GM06990 (cell line): Measurements from ENCODE around the gene PPME1.
"Not testable (repeated sequence)": the region's sequence is repeated elsewhere in the genome, so short reads cannot be mapped to it uniquely, and the experiment has no call there.

Experiments
- DNase-seq: peaks from one replicate; pipeline ENCODE4 v3.0.0-alpha.2; 2011; ENCODE audit not compliant: insufficient read length; ENCODE audit errors: extremely low read depth
- H3K27me3 ChIP-seq: replicated peaks from 2 replicates; pipeline ENCODE4 v1.6.0; 2011; ENCODE audit warnings: low read length; ENCODE audit not compliant: control insufficient read depth, insufficient read depth
- H3K36me3 ChIP-seq: 2 replicates; pipeline ENCODE4 v1.5.1; 2011; ENCODE audit warnings: low read length; ENCODE audit not compliant: control insufficient read depth, insufficient read depth
- H3K4me3 ChIP-seq: replicated peaks from 2 replicates; pipeline ENCODE4 v1.5.1; 2011; ENCODE audit warnings: low read depth, mild to moderate bottlenecking, control low read depth, low read length
- TF ChIP-seq, protein P1 (sequence below): IDR thresholded peaks from 2 replicates; pipeline ENCODE4 v1.5.1; 2011; ENCODE audit warnings: low read length, control low read depth, mild to moderate bottlenecking, inconsistent platforms; ENCODE audit not compliant: insufficient read depth, poor library complexity, severe bottlenecking

PPME1 gene, protein sequence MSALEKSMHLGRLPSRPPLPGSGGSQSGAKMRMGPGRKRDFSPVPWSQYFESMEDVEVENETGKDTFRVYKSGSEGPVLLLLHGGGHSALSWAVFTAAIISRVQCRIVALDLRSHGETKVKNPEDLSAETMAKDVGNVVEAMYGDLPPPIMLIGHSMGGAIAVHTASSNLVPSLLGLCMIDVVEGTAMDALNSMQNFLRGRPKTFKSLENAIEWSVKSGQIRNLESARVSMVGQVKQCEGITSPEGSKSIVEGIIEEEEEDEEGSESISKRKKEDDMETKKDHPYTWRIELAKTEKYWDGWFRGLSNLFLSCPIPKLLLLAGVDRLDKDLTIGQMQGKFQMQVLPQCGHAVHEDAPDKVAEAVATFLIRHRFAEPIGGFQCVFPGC

DNA sequence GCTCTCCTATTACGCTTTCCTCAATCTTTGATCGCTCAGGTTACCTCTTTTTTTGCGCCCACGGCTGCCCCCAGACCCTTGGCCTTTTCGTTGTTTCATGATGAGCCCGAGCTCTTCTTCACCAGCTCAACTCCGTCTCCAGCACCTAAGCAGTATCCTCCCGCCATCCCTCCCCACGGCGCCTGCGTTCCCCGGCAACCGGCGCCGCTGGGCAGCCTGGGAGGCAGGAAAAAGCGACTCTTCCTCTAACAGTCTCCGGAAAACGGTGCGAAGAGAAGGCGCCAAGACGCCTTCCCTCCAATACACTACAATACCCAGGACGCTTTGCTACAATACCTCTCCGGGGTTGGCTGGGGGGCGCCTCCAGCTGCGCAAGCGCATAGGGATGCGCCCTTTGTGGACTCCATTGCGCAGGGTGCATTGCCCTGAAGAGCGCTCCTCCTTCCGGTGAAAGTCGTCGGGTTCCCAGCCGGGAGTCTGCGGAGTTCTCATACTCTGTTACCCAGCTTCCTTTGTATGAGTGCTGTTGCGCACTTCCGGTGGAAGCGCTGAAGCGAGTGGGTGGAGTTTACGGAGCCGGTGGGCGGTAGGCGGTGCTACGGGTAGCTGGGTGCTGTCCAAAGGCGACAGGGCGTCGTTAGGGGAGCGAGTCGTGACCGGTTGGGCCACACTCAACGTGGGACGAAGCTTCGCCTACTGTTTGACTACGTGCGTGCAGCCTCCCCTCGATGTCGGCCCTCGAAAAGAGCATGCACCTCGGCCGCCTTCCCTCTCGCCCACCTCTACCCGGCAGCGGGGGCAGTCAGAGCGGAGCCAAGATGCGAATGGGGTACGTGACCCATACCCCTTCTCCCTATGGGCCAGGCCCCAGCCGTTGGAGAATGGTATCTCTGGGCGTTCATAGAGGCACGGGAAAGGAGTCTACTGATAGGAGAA is at the start of gene PPME1, which contains the start of gene C2CD3:
TSS of gene PPME1 (plus strand) at position 596 of the 936 bp plus-strand sequence. CDS start at position 729, 133 bp downstream.
TSS of gene C2CD3 (minus strand) at position 309 of the 936 bp plus-strand sequence. CDS start at position 99, 210 bp downstream.
- DNase-seq = peak; percentile 99
- H3K36me3 ChIP-seq = no peaks in the 10 kb centered on the region
- H3K4me3 ChIP-seq = peak within 1 kb of the TSS; percentile 77
- TF ChIP-seq, protein P1, sequence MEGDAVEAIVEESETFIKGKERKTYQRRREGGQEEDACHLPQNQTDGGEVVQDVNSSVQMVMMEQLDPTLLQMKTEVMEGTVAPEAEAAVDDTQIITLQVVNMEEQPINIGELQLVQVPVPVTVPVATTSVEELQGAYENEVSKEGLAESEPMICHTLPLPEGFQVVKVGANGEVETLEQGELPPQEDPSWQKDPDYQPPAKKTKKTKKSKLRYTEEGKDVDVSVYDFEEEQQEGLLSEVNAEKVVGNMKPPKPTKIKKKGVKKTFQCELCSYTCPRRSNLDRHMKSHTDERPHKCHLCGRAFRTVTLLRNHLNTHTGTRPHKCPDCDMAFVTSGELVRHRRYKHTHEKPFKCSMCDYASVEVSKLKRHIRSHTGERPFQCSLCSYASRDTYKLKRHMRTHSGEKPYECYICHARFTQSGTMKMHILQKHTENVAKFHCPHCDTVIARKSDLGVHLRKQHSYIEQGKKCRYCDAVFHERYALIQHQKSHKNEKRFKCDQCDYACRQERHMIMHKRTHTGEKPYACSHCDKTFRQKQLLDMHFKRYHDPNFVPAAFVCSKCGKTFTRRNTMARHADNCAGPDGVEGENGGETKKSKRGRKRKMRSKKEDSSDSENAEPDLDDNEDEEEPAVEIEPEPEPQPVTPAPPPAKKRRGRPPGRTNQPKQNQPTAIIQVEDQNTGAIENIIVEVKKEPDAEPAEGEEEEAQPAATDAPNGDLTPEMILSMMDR = peak; percentile 27
- no peaks in the 10 kb centered on the region for H3K27me3 ChIP-seq

DNA sequence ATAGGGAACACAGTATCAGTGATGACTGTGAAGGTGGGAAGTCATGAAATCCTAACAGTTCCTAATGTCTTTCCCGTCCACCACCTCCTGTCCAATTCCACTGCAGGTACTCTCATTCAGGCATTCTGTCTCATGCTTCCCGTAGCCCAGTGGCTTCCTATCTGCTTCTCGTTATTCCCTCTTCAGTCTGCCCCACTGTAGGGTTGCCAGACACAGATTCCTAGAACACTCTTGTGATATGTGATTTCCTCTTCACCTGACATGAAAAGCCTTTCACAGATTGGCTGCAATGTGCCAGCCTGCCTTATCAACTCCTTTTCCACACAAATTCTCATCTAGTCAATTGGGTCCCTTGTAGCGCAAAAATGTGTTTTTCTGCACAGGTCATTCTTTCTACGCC is 49.3 kb upstream of the PPME1 start:
- no peak for DNase-seq
- H3K36me3 ChIP-seq = no peaks in the 10 kb centered on the region; the same call in 1 of the 2 replicates
- H3K27me3 ChIP-seq = no peaks in the 10 kb centered on the region
- TF ChIP-seq, protein P1 = no peak
- H3K4me3 ChIP-seq = no peak overlapping the region

DNA sequence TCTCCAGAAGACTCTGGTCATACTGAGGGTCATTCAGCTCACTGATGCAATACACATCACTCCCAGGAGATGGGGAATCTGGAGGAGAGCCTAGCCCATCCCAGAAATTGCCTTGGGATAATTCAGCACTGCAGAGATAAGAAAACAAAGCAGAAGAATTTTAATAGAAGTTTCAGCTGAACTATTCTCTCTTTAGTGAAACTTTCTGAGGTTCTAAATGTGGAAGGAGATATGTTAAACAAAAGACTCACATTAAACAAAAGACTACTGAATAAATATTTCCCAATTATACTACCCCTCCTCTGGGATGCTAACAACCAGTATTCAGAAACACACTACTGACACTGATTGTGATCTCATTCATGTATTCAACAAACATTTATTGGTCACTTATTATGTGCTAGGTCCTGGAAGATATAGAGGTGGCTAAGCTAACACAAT is 48.1 kb upstream of the PPME1 start:
- H3K4me3 ChIP-seq = no peak overlapping the region
- DNase-seq = no peak
- H3K27me3 ChIP-seq = no peaks in the 10 kb centered on the region
- no peaks in the 10 kb centered on the region; the same call in 1 of the 2 replicates for H3K36me3 ChIP-seq
- TF ChIP-seq, protein P1 = no peak

DNA sequence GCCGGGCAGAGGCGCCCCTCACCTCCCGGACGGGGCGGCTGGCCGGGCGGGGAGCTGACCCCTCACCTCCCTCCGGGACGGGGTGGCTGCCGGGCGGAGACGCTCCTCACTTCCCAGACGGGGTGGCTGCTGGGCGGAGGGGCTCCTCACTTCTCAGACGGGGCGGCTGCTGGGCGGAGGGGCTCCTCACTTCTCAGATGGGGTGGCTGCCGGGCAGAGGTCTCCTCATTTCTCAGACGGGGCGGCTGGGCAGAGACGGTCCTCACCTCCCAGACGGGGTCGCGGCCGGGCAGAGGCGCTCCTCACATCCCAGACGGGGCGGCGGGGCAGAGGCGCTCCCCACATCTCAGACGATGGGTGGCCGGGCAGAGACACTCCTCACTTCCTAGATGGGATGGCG is 42.0 kb upstream of the PPME1 start:
- H3K4me3 ChIP-seq, H3K36me3 ChIP-seq, H3K27me3 ChIP-seq, DNase-seq: not testable (repeated sequence)

DNA sequence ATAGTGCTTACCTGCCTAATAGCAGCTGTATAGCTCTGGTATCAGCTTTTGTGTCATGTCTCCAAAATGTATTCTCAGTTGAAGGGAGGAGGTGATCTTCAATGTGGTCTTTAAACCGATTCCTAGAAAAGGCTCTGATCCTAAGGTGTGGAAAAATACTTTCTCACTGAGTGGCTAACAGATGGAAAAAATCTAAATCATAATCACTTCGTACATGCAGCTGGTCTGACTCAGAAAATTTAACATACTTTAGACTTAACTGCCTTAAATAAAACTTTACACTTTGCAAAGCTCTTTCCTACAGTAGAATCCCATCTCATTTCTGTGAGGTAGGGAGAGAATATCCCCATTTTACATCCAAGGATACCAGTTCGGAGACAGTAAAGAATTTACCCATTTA is 38.3 kb upstream of the PPME1 start:
- no peaks in the 10 kb centered on the region for H3K36me3 ChIP-seq
- no peaks in the 10 kb centered on the region for H3K27me3 ChIP-seq

More for the DNA sequence above, 38.3 kb upstream of the PPME1 start:
- H3K4me3 ChIP-seq = no peak overlapping the region
- TF ChIP-seq, protein P1 = no peak
- DNase-seq = no peak
